GM18868 (cell line): ENCODE measurements around the gene AIFM3.
"Not testable (repeated sequence)": the region's sequence is repeated elsewhere in the genome, so short reads cannot be mapped to it uniquely, and the experiment has no call there.

Experiments
- ATAC-seq: cut with Tn5 transposase; IDR thresholded peaks from one replicate; pipeline ENCODE4 v1.9.1; 2021; ENCODE audit warnings: mild to moderate bottlenecking, moderate library complexity; ENCODE audit not compliant: unreplicated experiment

Gene AIFM3

GRCh38 chr22:21000987-21001600 is 34.0 kb downstream of the AIFM3 start:
- no peak for ATAC-seq

- ATAC-seq = peak; percentile 90
Observed at GRCh38 chr22:21001601-21002325, 34.7 kb downstream of the AIFM3 start, which contains the start of gene THAP7. THAP7 (minus strand) TSS chr22:21002118; CDS start chr22:21001911, 207 bp downstream.

GRCh38 chr22:21003782-21004181 is 36.7 kb downstream of the AIFM3 start:
- no peak for ATAC-seq

- not testable (repeated sequence) for ATAC-seq
Observed at GRCh38 chr22:21009208-21009607, 42.2 kb downstream of the AIFM3 start.

GRCh38 chr22:21009638-21010425 is 42.8 kb downstream of the AIFM3 start:
- no peak for ATAC-seq

GRCh38 chr22:21010426-21011113 is 43.5 kb downstream of the AIFM3 start:
- ATAC-seq = no peak

GRCh38 chr22:21012446-21013407 is 45.7 kb downstream of the AIFM3 start:
- ATAC-seq = no peak

GRCh38 chr22:21013657-21014201 is 46.7 kb downstream of the AIFM3 start:
- ATAC-seq = no peak

- ATAC-seq = peak; percentile 82
Observed at GRCh38 chr22:21014202-21014725, 47.2 kb downstream of the AIFM3 start.

- ATAC-seq = no peak
Observed at GRCh38 chr22:21014726-21015465, 47.8 kb downstream of the AIFM3 start, which contains the start of gene P2RX6. P2RX6 (plus strand) TSS chr22:21015165; CDS start chr22:21015175, 10 bp downstream.

- no peak for ATAC-seq
Observed at GRCh38 chr22:21015466-21016006, 48.5 kb downstream of the AIFM3 start.

GRCh38 chr22:21016644-21017420 is 49.8 kb downstream of the AIFM3 start:
- no peak for ATAC-seq

- ATAC-seq = no peak
Observed at GRCh38 chr22:21018314-21018713, 51.3 kb downstream of the AIFM3 start.

GRCh38 chr22:21020802-21021429 is 53.9 kb downstream of the AIFM3 start:
- no peak for ATAC-seq

- ATAC-seq = no peak
Observed at GRCh38 chr22:21022507-21022906, 55.5 kb downstream of the AIFM3 start.

- no peak for ATAC-seq
Observed at GRCh38 chr22:21022955-21023614, 56.0 kb downstream of the AIFM3 start.

GRCh38 chr22:21025266-21025665 is 58.2 kb downstream of the AIFM3 start:
- ATAC-seq = no peak
